ENCODE results near the gene HK1.

DNA sequence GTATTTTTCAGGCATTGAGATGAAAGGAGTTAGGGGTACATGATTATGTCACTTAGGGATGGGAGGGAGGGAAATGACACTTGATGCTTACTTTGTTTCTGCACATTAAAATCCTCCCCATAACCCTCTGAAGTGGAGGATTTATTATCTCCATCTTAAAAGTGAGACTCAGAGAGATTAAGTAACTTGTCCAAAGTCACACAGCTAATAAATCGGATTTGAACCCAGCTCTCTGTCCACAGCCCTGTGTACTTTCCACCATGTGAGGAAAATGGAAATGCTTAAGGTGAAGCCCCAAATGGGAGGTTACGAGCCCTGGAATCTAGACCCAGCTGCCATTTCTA is 58.6 kb downstream of the HK1 start:
- TF ChIP-seq MAX (IDR thresholded peaks at IDR 0.05; ENCODE audit: low read depth, low read length) (no peak), CTCF (IDR thresholded peaks at IDR 0.05; ENCODE audit: low read depth, low read length) (no peak), POLR2A (IDR thresholded peaks at IDR 0.05; ENCODE audit: extremely low read depth, insufficient read length) (no peak)

All from NB4 (cell line).